Measurements from ENCODE around the gene DUOXA1. TPM values are rescaled to one million over a fixed set of nuclear protein-coding genes. Genes with fewer than 3 reads are reported as not detected.

DUOXA1 gene
- total RNA-seq, 1 donor from 2014 or later = 4.2 TPM

DNA sequence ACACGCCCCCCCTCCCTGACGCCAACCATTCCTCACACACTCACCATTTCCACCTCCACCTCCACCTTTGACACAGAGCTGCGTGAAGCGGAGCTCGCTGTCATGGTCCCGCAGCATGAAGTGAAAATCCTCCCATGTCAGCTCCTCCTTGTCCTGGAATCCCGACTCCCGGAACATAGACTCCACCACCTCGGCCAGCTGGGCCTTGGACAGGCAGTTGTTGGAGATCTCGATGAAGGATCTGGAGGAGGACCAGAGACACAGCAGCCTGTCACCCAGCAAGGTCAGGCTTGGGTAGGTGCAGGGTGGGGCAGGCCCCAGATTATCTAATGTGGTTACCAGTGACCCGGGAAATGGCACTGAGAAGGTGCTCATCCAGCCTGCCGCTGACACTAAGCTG is 27.9 kb downstream of the DUOXA1 start:
- peak in 1 of 2 donors; percentile 45 for DNase-seq (ENCODE audit: low spot score in 2 of 2)
- no peaks in the 10 kb centered on the region for H3K36me3 ChIP-seq
- TF ChIP-seq, protein P1, sequence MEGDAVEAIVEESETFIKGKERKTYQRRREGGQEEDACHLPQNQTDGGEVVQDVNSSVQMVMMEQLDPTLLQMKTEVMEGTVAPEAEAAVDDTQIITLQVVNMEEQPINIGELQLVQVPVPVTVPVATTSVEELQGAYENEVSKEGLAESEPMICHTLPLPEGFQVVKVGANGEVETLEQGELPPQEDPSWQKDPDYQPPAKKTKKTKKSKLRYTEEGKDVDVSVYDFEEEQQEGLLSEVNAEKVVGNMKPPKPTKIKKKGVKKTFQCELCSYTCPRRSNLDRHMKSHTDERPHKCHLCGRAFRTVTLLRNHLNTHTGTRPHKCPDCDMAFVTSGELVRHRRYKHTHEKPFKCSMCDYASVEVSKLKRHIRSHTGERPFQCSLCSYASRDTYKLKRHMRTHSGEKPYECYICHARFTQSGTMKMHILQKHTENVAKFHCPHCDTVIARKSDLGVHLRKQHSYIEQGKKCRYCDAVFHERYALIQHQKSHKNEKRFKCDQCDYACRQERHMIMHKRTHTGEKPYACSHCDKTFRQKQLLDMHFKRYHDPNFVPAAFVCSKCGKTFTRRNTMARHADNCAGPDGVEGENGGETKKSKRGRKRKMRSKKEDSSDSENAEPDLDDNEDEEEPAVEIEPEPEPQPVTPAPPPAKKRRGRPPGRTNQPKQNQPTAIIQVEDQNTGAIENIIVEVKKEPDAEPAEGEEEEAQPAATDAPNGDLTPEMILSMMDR (IDR thresholded peaks at IDR 0.05) = no peak

GRCh38 chr15:45100884-45101625 is 28.6 kb downstream of the DUOXA1 start:
- Histone ChIP-seq H3K4me1 (no peaks in the 10 kb centered on the region), H3K27me3 (no peaks in the 10 kb centered on the region), H3K9me3 (no peaks in the 10 kb centered on the region), H3K27ac (no peak overlapping the region), H3K36me3 (no peaks in the 10 kb centered on the region), H3K4me3 (no peak overlapping the region)
- intact Hi-C loops (cut with DNase I) = no loop called here
- DNase-seq (ENCODE audit: low spot score in 2 of 2) = peak in 1 of 2 donors; percentile 34
- TF ChIP-seq, protein P1 (IDR thresholded peaks at IDR 0.05) = no peak

More for the DNA sequence above, 27.9 kb downstream of the DUOXA1 start:
- intact Hi-C loops (cut with DNase I) = no loop called here
- no peak overlapping the region for H3K4me3 ChIP-seq
- H3K27me3 ChIP-seq = no peaks in the 10 kb centered on the region
- no peaks in the 10 kb centered on the region for H3K9me3 ChIP-seq
- H3K27ac ChIP-seq = no peak overlapping the region
- no peaks in the 10 kb centered on the region for H3K4me1 ChIP-seq

- Histone ChIP-seq H3K4me1 (no peaks in the 10 kb centered on the region), H3K36me3 (no peaks in the 10 kb centered on the region), H3K4me3 (no peak overlapping the region), H3K27ac (no peak overlapping the region), H3K27me3 (no peaks in the 10 kb centered on the region), H3K9me3 (no peaks in the 10 kb centered on the region)
- TF ChIP-seq, protein P1 (IDR thresholded peaks at IDR 0.05) = no peak
- DNase-seq (ENCODE audit: low spot score in 2 of 2) = peak in 1 of 2 donors; percentile 39
- intact Hi-C loops (cut with DNase I) = no loop called here
Measured at GRCh38 chr15:45099549-45100165, 30.0 kb downstream of the DUOXA1 start.

DNA sequence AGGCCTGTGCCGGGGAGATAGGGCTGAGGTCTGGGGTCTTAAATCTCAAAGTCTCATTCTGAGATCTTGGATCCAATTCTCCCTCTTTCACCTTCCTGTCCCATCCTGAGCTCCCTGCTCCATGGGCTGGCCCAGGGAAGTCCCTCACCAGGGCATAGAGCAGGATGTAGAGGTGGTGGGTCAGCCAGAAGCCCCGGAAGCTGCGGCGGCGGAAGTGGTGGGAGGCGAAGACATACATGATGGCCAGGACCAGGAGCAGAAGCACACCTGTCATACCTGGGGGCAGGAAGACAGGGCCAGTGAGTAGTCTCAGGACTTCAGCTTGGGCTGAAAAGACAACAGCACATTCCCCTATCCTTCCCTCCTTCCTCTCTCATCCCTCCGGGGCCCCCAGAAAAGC is 32.2 kb downstream of the DUOXA1 start:
- Histone ChIP-seq H3K9me3 (no peaks in the 10 kb centered on the region), H3K27me3 (no peaks in the 10 kb centered on the region), H3K36me3 (no peaks in the 10 kb centered on the region), H3K4me1 (no peaks in the 10 kb centered on the region), H3K27ac (no peak overlapping the region), H3K4me3 (no peak overlapping the region)
- peak in 1 of 2 donors; percentile 25 for DNase-seq (ENCODE audit: low spot score in 2 of 2)
- intact Hi-C loops (cut with DNase I) = no loop called here
- TF ChIP-seq, protein P1 (IDR thresholded peaks at IDR 0.05) = no peak

- no peaks in the 10 kb centered on the region for H3K4me1 ChIP-seq
- intact Hi-C loops (cut with DNase I) = no loop called here
- TF ChIP-seq, protein P1 (IDR thresholded peaks at IDR 0.05) = no peak
- H3K4me3 ChIP-seq = no peak overlapping the region
- no peaks in the 10 kb centered on the region for H3K27me3 ChIP-seq
- DNase-seq (ENCODE audit: low spot score in 2 of 2) = peak in 1 of 2 donors; percentile 61
- H3K9me3 ChIP-seq = no peaks in the 10 kb centered on the region
- no peaks in the 10 kb centered on the region for H3K36me3 ChIP-seq
- H3K27ac ChIP-seq = no peak overlapping the region
Measured at GRCh38 chr15:45095661-45096060, 34.0 kb downstream of the DUOXA1 start.

Measured in ascending aorta (tissue), 2 donors.